HG02588 (cell line): ENCODE results near the gene SENP3.

Experiments used
- ATAC-seq: cut with Tn5 transposase; IDR thresholded peaks from one replicate; pipeline ENCODE4 v1.9.1; 2021; ENCODE audit warnings: mild to moderate bottlenecking, moderate library complexity; ENCODE audit not compliant: unreplicated experiment

The SENP3 gene

GRCh38 chr17:7555320-7555948, 6.3 kb upstream of the SENP3 start:
- no peak for ATAC-seq

GRCh38 chr17:7556627-7557026, 5.1 kb upstream of the SENP3 start:
- ATAC-seq: no peak

DNA sequence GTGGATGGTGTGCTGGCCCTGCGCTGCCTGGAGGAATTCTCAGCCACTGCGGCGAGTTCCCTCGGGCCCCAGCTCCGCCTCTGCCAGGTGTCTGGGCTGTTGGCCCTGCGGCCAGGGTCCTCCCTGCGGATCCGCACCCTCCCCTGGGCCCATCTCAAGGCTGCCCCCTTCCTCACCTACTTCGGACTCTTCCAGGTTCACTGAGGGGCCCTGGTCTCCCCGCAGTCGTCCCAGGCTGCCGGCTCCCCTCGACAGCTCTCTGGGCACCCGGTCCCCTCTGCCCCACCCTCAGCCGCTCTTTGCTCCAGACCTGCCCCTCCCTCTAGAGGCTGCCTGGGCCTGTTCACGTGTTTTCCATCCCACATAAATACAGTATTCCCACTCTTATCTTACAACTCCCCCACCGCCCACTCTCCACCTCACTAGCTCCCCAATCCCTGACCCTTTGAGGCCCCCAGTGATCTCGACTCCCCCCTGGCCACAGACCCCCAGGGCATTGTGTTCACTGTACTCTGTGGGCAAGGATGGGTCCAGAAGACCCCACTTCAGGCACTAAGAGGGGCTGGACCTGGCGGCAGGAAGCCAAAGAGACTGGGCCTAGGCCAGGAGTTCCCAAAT, 4.5 kb upstream of the SENP3 start:
- ATAC-seq: no peak

GRCh38 chr17:7557775-7558543, 3.8 kb upstream of the SENP3 start:
- ATAC-seq: no peak

- ATAC-seq: no peak
Observed at GRCh38 chr17:7558544-7559319, 3.0 kb upstream of the SENP3 start, which contains the start of gene TNFSF13. Gene TNFSF13 (plus strand): TSS chr17:7558750. CDS start chr17:7559040, 290 bp downstream.

DNA sequence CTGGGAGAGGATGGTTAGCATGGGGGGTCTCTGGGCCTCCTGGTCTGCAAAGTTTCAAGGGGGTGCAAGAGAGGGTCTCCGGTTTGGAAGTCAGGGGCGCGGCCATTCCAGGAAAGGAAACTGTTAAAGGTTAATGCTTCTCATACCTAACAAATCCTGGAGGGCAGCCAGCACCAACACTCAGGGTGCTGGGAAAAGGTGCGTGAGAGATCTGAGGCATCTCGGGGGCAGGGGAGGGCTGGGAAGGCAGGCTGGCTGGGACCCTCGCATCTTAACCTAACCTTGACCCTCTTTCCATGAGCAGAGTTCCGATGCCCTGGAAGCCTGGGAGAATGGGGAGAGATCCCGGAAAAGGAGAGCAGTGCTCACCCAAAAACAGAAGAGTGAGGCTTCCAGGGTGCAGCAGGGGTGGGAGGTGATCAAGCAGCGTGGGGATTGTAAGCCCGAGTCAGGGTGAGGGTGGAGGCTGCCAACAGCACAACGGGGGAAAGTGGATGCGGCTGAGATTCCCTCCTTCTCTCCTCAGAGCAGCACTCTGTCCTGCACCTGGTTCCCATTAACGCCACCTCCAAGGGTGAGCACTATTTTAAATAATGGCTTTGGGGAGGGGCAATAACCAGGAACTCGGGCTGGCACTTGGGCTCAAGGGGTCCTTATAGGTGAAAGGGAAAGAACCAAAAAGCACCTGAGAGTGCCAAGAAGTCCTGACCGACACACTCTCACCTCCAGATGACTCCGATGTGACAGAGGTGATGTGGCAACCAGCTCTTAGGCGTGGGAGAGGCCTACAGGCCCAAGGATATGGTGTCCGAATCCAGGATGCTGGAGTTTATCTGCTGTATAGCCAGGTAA, 2.2 kb upstream of the SENP3 start:
- no peak for ATAC-seq

DNA sequence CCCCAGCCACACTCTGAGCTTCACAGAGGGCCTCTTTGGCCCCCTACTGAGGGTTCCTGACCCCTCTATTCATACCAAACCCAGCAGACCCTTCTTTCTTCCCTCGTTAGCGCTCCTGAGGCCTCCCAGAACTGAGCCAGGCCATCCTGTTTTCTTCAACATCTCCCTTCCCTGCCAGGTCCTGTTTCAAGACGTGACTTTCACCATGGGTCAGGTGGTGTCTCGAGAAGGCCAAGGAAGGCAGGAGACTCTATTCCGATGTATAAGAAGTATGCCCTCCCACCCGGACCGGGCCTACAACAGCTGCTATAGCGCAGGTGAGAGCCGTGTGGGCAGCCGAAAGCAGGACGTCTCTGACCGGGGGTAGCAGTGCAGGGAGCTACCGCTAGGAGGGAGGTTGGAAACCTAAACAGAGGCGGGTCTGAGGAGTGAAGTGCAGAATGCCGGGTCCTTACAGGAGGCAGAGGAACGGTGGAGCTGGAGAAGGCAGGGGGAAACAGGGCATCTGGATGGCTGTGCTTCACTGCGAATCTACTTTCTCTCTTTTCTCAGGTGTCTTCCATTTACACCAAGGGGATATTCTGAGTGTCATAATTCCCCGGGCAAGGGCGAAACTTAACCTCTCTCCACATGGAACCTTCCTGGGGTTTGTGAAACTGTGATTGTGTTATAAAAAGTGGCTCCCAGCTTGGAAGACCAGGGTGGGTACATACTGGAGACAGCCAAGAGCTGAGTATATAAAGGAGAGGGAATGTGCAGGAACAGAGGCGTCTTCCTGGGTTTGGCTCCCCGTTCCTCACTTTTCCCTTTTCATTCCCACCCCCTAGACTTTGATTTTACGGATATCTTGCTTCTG, 1.3 kb upstream of the SENP3 start:
- no peak for ATAC-seq

DNA sequence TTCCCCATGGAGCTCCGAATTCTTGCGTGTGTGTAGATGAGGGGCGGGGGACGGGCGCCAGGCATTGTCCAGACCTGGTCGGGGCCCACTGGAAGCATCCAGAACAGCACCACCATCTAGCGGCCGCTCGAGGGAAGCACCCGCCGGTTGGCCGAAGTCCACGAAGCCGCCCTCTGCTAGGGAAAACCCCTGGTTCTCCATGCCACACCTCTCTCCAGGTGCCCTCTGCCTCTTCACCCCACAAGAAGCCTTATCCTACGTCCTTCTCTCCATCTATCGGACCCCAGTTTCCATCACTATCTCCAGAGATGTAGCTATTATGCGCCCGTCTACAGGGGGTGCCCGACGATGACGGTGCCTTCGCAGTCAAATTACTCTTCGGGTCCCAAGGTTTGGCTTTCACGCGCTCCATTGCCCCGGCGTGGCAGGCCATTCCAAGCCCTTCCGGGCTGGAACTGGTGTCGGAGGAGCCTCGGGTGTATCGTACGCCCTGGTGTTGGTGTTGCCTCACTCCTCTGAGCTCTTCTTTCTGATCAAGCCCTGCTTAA, 617 bp upstream of the SENP3 start:
- ATAC-seq: peak; percentile 33

GRCh38 chr17:7562208-7562605, 488 bp downstream of the SENP3 start:
- peak; percentile 8 for ATAC-seq

- ATAC-seq: no peak
Observed at GRCh38 chr17:7563115-7563869, 1.6 kb downstream of the SENP3 start.

- ATAC-seq: no peak
Observed at GRCh38 chr17:7569571-7569970, 7.9 kb downstream of the SENP3 start.

DNA sequence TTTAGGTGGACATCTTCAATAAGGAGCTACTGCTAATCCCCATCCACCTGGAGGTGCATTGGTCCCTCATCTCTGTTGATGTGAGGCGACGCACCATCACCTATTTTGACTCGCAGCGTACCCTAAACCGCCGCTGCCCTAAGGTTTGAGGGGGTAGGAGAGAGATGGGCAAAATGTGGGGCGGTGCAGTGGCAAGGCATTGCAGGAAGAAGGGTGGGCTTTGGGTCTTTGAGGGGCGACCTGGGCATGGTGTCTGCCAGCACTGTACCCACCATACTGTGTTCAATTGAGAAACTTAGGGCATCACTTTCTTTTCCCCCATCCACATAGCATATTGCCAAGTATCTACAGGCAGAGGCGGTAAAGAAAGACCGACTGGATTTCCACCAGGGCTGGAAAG, 8.6 kb downstream of the SENP3 start:
- no peak for ATAC-seq

DNA sequence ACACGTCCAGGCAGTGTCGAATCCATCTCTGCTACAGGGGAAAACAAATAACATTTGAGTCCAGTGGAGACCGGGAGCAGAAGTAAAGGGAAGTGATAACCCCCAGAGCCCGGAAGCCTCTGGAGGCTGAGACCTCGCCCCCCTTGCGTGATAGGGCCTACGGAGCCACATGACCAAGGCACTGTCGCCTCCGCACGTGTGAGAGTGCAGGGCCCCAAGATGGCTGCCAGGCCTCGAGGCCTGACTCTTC, 10.5 kb downstream of the SENP3 start:
- no peak for ATAC-seq

DNA sequence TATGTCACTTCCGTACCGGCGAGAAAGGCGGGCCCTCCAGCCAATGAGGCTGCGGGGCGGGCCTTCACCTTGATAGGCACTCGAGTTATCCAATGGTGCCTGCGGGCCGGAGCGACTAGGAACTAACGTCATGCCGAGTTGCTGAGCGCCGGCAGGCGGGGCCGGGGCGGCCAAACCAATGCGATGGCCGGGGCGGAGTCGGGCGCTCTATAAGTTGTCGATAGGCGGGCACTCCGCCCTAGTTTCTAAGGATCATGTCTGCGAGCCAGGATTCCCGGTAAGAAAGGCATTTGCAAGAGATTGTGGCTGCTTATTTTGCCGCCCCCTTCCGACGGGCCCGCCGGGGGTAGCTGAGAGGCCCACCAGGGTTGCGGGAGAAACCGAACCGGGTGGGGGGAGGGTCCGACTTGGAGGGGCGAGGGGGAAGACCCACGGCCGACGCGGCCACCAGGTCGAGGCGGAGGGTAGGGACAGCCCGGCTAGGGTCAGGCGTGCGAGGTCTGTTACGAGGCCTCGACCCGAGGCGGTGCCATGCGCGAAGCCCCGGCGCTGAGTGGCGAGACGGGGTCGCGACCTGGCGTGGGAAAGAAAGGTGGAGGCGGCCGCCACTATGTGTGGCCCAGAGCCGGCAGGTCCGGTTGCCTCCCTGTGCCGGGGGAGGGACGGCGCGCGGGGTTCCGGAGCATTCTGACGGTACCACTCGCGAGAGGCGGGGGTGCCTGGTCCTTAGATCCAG, 11.0 kb downstream of the SENP3 start:
- peak; percentile 80 for ATAC-seq

DNA sequence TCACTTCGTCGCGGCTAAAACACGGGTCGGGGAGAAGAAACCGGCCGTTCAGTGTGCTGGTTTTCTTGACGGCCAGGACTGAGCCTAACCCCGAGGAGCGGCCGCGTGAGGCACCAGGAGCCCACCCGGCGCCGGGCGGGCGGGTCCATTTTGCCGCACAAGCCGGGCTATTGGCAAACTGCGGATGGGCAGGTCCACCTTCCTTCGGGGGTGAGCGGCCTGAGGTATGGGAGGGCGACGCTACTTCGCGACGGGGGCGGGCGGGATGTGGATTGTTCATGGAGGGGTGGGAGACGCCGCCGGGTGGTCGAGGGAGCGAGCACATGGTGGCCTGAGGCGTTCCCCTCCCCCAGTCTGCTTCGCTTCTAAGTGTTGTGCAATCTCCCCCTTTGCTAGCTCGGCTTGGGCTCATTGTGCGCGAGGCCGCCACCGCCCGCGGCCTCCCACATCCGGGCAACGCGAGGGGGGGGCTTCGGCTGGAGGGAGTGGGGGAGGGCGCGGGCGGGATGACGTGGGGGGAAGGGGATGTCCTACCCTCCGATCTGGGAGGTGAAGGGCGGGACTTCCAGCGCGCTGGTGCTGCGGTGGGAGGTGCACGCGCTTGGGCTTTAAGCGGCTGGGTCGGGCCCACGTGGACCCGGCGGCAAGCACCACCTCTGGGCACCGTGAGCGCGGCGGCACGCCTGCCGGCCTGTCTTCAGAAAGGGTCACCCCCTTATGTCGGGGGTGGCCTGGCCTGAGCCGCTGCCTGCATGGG, 11.8 kb downstream of the SENP3 start:
- ATAC-seq: peak; percentile 22

- ATAC-seq: no peak
Observed at GRCh38 chr17:7574176-7574953, 12.6 kb downstream of the SENP3 start.

- ATAC-seq: no peak
Observed at GRCh38 chr17:7575481-7575883, 13.8 kb downstream of the SENP3 start.
